SU-DHL-6 (cell line): ENCODE results near the gene TANGO6.

ENCODE experiments used
- H2AFZ ChIP-seq: fragments of 200-600 bp; sonication (generic); 2 replicates; pipeline ENCODE4 v1.6.1; 2014; ENCODE audit warnings: low read depth, mild to moderate bottlenecking, moderate library complexity, mixed read lengths, antibody characterized with exemption, low read length; ENCODE audit not compliant: severe bottlenecking
- H3F3A ChIP-seq: fragments of 200-600 bp; shearing (Covaris generic); 2 replicates; pipeline ENCODE4 v1.6.0; 2016; ENCODE audit warnings: antibody characterized with exemption, mild to moderate bottlenecking; ENCODE audit not compliant: insufficient read depth
- H3K27ac ChIP-seq: fragments of 200-600 bp; sonication (generic); 2 replicates; pipeline ENCODE4 v1.5.1; 2016; ENCODE audit warnings: low read depth, mild to moderate bottlenecking, low read length, moderate library complexity, mixed read lengths
- H3K27me3 ChIP-seq: fragments of 200-600 bp; sonication (generic), shearing (Covaris generic); 2 replicates; pipeline ENCODE4 v1.6.0; 2014; ENCODE audit warnings: mild to moderate bottlenecking, low read length
- H3K36me3 ChIP-seq: fragments of 200-600 bp; sonication (generic); 2 replicates; pipeline ENCODE4 v1.6.1; 2014; ENCODE audit warnings: mild to moderate bottlenecking, low read length, mixed read lengths
- H3K4me2 ChIP-seq: fragments of 300-600, 200-600 bp; shearing (Covaris generic), sonication (generic); 2 replicates; pipeline ENCODE4 v1.6.0; 2014; ENCODE audit warnings: low read length, low read depth, mild to moderate bottlenecking; ENCODE audit not compliant: poor library complexity, severe bottlenecking
- H3K4me3 ChIP-seq: fragments of 200-600 bp; sonication (generic); 2 replicates; pipeline ENCODE4 v1.5.1; 2014; ENCODE audit warnings: antibody characterized with exemption, low read length, mild to moderate bottlenecking, mixed read lengths; ENCODE audit not compliant: insufficient read depth, poor library complexity, severe bottlenecking
- H3K79me2 ChIP-seq: fragments of 200-600 bp; sonication (generic); 2 replicates; pipeline ENCODE4 v1.6.1; 2014; ENCODE audit warnings: mild to moderate bottlenecking, low read length, moderate library complexity; ENCODE audit not compliant: insufficient read depth
- H3K9ac ChIP-seq: fragments of 200-600 bp; sonication (generic); 2 replicates; pipeline ENCODE4 v1.7.0; 2014; ENCODE audit warnings: mild to moderate bottlenecking, low read length
- H3K9me2 ChIP-seq: fragments of 200-600 bp; sonication (generic); replicated peaks from 2 replicates; pipeline ENCODE4 v1.6.1; 2014; ENCODE audit warnings: low read length; ENCODE audit not compliant: insufficient read depth
- H3K9me3 ChIP-seq: fragments of 200-600 bp; sonication (generic); 2 replicates; pipeline ENCODE4 v1.6.1; 2014; ENCODE audit warnings: low read length, mixed read lengths; ENCODE audit not compliant: insufficient read depth
- H4K20me1 ChIP-seq: fragments of 200-600 bp; sonication (generic); 2 replicates; pipeline ENCODE4 v1.6.1; 2014; ENCODE audit warnings: low read depth, mild to moderate bottlenecking, antibody characterized with exemption, low read length, moderate library complexity, mixed read lengths
- CTCF ChIP-seq: fragments of 200-600 bp; sonication (generic); IDR thresholded peaks from one replicate; pipeline ENCODE4 v1.5.1; 2017; ENCODE audit warnings: antibody characterized with exemption, mild to moderate bottlenecking, low read length, moderate library complexity; ENCODE audit not compliant: insufficient read depth, poor library complexity, severe bottlenecking
- EZH2phosphoT487 ChIP-seq: fragments of 200-600 bp; sonication (generic), shearing (Covaris generic); conservative IDR thresholded peaks from 2 replicates; pipeline ENCODE4 v1.6.1; 2018; ENCODE audit warnings: mild to moderate bottlenecking, antibody characterized with exemption, low read length, moderate library complexity, mixed read lengths

Gene TANGO6

DNA sequence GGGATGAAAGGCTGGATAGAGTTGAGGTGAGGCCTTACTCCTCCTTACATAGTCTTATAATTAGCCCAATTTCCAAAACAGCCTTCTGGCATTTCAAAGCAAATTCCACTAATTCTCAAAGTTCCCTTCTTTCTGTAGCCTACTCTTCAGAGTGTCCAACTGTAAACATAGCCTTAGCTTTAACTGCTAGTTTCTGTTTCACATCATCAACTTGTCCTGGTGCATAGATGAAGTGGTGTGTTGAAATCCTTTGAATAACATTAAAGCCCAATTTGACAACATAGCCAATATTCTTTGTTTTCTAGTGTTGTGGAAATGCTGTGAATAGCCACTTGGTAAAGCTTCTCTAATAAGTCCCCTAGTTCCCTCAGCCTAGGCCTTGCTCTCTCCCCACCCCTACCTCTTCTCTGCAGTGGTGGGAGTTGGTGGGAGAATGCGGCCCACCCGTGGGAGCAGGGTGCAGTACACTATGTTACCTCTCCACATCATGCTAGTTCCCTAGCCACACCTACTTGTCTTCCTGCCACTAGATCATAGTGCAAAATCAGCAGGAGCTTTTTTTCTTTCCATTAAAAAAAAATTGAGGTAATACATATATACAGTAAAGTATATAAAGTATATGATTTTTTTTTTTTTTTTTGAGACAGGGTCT is 135.1 kb downstream of the TANGO6 start:
- H3K4me2 ChIP-seq: no peak overlapping the region
- H3K9me2 ChIP-seq: no peaks in the 10 kb centered on the region
- no peaks in the 10 kb centered on the region for H4K20me1 ChIP-seq
- H3K36me3 ChIP-seq: 0 out of 2 replicates have a peak, but pooled peaks cover 7% of the 10 kb centered on the region
- no peaks in the 10 kb centered on the region for H3K9me3 ChIP-seq
- no peak overlapping the region for H3K4me3 ChIP-seq
- no peaks in the 10 kb centered on the region for H3K79me2 ChIP-seq
- no peaks in the 10 kb centered on the region for H3K27me3 ChIP-seq
- no peak overlapping the region for H3K27ac ChIP-seq
- no peak overlapping the region for H2AFZ ChIP-seq
- no peak overlapping the region for H3K9ac ChIP-seq
- no peak for TF ChIP-seq CTCF
- no peak for TF ChIP-seq EZH2phosphoT487
- H3F3A ChIP-seq: no peaks in the 10 kb centered on the region

DNA sequence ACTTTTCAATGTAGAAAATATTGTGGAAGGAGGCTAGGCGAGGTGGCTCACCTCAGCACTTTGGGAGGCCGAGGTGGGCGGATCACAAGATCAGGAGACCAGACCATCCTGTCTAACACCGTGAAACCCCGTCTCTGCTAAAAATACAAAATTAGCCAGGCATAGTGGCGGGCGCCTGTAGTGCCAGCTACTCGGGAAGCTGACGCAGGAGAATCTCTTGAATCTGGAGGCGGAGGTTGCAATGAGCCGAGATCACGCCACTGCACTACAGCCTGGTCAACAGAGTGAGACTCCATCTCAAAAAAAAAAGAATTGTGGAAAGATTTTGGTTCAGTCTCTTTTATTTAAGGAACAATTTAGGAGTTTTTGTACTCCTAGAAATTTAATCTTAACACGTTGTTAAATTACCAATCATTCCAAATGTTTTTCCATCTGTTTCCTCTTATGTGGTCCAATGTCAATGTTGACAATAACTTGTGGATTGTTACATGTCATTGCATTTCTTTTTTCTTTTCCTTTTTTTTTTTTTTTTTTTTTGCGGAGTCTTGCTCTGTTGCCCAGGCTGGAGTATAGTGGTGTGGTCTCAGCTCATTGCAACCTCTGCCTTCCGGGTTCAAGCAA is 137.5 kb downstream of the TANGO6 start:
- no peak for TF ChIP-seq CTCF
- no peak for TF ChIP-seq EZH2phosphoT487
- Histone ChIP-seq H3K9ac (no peak overlapping the region), H3K36me3 (0 out of 2 replicates have a peak, but pooled peaks cover 4% of the 10 kb centered on the region), H3K9me3 (no peaks in the 10 kb centered on the region), H3K27me3 (no peaks in the 10 kb centered on the region), H4K20me1 (no peaks in the 10 kb centered on the region), H2AFZ (no peak overlapping the region), H3K27ac (no peak overlapping the region), H3F3A (no peaks in the 10 kb centered on the region), H3K4me3 (no peak overlapping the region), H3K4me2 (no peak overlapping the region), H3K79me2 (no peaks in the 10 kb centered on the region), H3K9me2 (no peaks in the 10 kb centered on the region)

- Histone ChIP-seq H3K27ac (no peak overlapping the region), H3K9ac (no peak overlapping the region), H2AFZ (no peak overlapping the region), H3K4me3 (no peak overlapping the region), H4K20me1 (no peaks in the 10 kb centered on the region), H3K4me2 (no peak overlapping the region), H3K79me2 (no peaks in the 10 kb centered on the region), H3K9me3 (no peaks in the 10 kb centered on the region), H3K36me3 (0 out of 2 replicates have a peak, but pooled peaks cover under 1% of the 10 kb centered on the region), H3K9me2 (no peaks in the 10 kb centered on the region), H3K27me3 (no peaks in the 10 kb centered on the region), H3F3A (no peaks in the 10 kb centered on the region)
- TF ChIP-seq EZH2phosphoT487 (no peak), CTCF (no peak)
Measured at GRCh38 chr16:68981971-68982370, 138.6 kb downstream of the TANGO6 start.
